OCI-M1 (cell line): ENCODE data around the gene ADAM22.
"Not testable (repeated sequence)": the region's sequence is repeated elsewhere in the genome, so short reads cannot be mapped to it uniquely, and the experiment has no call there.

Experiments used
- DNase-seq: peaks from one replicate; lab custom pipeline; 2025; lab: John Stamatoyannopoulos, UW

Gene ADAM22

GRCh38 chr7:87933953-87934698, at the start of gene ADAM22:
Gene ADAM22 (plus strand): TSS chr7:87934251. CDS start chr7:87934466, 215 bp downstream.
- DNase-seq: peak; percentile 98

GRCh38 chr7:87885018-87885417, 49.0 kb upstream of the ADAM22 start:
- peak; percentile 35 for DNase-seq

- peak; percentile 76 for DNase-seq
These were observed 47.2 kb upstream of the ADAM22 start for GRCh38 chr7:87886875-87887274.

DNA sequence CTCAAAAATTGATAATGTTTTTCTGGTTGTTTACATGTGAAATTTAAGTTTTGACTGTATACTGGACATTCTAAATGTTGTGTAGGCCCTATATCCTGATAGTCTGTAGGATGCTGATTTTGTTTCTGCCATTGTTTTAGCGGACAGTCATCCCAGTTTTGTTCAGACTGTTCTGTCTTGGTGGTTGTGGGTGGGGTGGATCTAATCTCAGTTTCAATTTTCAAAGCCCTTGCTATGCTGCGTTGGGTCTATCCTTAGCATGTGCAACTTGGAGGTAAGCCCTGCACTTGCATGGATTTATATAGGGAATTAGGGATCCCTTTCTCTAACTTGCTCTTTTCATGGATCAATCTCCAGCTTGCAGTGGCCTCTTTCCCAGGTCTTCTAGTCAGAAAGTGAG, 38.7 kb upstream of the ADAM22 start:
- no peak for DNase-seq

DNA sequence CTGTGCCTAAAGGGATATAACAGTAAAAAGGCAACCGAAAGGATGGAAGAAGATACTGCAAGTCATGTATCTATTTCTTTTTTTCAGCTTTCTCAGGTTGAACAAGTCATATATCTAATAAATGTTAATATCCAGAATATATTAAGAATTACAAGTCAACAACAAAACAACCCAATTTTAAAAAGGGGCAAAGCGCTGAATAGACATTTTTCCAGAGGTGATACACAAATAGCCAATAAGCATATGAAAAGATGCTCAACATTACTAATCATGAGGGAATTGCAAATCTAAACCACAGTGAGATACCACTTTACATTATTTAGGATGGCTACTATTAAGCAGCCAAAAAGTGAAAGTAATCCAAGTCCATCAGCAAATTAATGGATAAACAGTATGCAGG, 34.8 kb upstream of the ADAM22 start:
- no peak for DNase-seq

DNA sequence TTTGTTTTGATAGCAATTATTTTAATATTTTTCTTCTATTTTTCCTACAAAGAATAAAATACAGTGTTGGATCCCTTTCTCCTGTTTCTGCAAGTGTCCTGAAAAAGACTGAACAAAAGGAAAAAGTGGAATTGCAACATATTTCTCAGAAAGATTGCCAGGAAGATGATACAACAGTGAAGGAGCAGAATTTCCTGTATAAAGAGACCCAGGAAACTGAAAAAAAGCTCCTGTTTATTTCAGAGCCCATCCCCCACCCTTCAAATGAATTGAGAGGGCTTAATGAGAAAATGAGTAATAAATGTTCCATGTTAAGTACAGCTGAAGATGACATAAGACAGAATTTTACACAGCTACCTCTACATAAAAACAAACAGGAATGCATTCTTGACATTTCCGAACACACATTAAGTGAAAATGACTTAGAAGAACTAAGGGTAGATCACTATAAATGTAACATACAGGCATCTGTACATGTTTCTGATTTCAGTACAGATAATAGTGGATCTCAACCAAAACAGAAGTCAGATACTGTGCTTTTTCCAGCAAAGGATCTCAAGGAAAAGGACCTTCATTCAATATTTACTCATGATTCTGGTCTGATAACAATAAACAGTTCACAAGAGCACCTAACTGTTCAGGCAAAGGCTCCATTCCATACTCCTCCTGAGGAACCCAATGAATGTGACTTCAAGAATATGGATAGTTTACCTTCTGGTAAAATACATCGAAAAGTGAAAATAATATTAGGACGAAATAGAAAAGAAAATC, 26.7 kb upstream of the ADAM22 start:
- not testable (repeated sequence) for DNase-seq

DNA sequence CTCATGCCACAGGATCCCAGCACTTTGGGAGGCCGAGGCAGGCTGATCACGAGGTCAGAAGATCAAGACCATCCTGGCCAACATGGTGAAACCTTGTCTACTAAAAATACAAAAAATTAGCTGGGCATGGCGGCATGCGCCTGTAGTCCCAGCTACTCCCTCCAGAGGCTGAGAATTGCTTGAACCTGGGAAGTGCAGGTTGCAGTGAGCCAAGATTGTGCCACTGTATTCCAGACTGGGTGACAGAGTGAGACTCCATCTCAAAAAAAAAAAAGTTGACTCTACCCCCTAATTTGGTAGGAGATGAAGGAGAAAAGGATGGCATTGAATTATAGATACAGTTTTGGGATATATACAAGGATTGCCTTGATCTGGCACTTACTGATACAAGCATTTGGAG, 25.2 kb upstream of the ADAM22 start:
- DNase-seq: not testable (repeated sequence)

DNA sequence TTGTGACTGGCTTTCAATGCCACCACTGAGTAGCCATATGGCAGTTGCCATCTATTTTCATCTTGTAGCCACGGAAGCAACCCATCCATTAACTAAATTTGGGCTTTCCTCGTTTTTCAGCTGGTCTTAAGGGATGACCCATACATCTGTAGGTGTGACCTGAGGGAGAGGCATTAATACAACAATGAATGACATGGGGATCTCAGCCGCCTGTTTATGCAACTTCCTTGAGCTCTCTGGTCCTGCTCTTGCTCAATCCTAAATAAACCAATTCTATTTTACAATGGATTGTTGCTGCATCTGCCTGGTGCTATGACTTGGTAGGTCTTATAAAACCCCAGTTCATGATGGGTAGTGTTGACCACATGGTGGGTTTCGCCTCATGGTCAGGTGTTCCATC, 21.9 kb upstream of the ADAM22 start:
- DNase-seq: no peak

DNA sequence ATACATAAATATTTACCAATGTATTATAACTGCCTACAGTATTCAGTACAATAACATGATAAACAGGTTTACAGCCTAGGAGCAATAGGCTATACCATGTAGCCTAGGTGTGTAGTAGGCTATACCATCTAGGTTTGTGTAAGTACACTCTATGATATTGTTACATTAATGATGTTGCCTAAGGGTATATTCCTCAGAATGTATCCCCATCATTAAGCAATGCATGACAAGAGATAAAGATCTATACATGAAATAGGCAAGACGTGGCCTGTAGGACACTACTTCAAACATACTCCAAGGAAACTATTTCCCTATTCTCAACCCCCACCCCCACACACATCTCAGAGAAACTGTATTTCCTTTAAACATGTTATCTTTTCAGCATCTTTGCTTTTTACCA, 15.3 kb upstream of the ADAM22 start:
- no peak for DNase-seq

DNA sequence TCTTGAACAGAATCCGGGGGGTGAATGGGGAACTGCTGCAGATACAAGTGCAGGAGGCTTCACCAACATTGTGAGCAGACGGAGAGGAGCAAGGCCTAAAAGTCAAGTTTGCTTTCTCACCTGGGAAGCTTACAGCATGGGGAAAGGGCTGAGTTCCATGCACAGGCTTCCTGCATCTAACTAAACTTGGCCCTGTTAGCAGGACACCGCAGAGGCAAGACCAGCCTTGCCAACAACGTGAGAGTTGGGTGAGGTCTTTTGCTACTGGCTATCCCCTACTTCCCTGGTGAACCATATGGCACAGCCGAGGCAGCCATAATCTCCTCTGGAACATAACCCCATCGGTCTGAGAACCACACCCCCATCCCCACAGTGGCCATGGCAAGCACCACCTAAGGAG, 14.2 kb upstream of the ADAM22 start:
- no peak for DNase-seq

- DNase-seq: no peak
These were observed 13.5 kb upstream of the ADAM22 start for GRCh38 chr7:87920578-87920977.

GRCh38 chr7:87922759-87923395, 11.2 kb upstream of the ADAM22 start:
- DNase-seq: not testable (repeated sequence)

GRCh38 chr7:87926581-87927461, 7.2 kb upstream of the ADAM22 start:
- DNase-seq: peak; percentile 65

- DNase-seq: no peak
These were observed 472 bp upstream of the ADAM22 start for GRCh38 chr7:87933605-87933952.

DNA sequence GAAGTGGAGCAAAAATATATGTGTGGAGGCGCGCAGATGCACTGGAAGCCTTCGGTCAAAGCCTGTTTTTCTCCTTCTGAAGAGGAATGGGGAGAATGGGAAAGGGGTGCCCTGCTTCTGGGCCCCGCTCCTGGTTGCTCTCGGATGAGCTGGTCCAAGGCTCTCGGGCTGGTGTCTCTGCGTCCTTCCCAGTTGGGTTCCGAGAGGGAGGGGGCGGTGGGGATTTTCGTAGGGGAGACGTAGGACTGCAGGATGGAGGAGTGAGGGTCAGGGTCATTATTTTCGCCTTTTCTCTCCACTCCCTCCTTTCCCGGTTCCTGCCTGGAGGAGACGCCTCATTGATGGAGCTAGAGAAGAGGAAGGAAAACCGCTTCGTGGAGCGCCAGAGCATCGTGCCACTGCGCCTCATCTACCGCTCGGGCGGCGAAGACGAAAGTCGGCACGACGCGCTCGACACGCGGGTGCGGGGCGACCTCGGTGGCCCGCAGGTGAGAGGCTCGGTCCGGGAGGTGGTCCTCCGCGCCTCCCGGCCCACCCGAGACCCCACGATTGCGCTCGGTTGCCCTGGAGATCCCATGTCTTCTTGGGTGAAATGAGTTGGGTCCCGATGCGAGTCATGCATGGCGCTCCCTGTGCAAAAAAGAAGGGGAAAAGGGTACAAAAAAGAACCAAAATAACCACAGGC, 790 bp downstream of the ADAM22 start:
- DNase-seq: no peak

DNA sequence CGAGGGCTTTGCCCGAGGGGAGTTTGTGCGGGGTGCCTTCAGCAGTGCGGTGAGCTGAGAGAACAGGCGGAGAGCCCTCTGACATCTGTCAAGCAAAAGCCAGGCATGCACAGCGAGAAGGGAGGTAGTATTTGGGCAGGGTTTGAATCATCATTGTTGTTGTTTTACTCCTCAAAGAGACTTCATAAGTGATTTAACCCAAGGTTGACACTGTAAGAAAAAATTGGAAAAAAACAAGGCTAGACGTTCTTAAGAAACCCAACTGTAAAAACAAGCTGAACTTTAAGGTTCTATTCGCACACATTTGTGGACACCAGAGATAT, 1.3 kb downstream of the ADAM22 start:
- no peak for DNase-seq

DNA sequence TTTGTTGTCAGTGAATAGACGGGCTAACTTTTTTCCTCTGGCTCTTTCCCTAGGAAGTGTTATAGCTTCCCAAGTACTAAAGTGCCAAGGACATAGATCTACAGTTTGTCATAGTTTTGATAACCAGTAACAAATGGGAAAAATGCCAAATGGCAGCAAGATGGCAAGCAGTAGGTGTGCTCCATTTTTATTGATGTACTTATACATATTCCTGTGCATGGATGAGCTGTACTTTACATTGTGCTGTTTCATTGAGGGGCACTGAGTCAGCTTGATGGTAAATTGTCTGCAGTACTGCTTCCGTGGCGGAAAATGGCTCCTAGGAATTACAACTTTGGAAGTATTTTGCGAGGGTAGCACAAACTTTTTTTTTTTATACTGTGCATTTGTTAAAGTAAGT, 7.1 kb downstream of the ADAM22 start:
- DNase-seq: no peak

DNA sequence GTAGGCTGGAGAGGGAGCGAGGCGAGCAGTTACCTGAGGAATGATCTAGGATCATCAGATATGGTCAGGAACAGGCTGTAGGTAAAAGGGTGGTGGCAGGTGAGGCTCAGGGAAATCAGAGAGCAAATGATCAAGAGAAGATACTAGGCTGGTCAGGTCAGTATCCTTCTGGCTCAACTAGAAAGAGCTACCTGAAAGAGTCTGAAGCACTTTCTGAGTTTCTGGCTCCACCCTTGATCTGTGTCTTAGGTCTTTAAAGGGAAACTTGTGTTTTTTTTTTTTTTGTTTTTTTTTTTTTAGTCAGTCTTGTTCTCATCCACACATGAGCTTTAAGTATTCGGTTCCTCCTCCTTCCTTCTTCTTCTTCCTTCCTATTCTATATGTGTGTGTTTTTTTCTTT, 10.5 kb downstream of the ADAM22 start:
- DNase-seq: no peak

DNA sequence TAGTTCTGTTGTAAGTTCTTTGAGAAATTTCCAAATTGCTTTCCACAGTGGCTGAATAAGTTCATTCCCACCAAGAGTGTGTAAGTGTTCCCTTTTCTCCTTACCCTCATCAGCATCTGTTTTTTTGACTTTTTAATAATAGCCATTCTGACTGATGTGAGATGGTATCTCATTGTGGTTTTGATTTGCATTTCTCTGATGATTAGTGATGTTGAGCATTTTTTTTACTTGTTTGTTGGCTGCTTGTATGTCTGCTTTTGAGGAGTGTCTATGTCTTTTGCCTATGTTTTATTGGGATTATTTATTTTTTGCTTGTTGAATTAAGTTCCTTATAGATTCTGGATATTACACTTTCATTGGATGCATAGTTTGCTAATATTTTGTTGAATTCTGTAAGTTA, 11.9 kb downstream of the ADAM22 start:
- DNase-seq: not testable (repeated sequence)

DNA sequence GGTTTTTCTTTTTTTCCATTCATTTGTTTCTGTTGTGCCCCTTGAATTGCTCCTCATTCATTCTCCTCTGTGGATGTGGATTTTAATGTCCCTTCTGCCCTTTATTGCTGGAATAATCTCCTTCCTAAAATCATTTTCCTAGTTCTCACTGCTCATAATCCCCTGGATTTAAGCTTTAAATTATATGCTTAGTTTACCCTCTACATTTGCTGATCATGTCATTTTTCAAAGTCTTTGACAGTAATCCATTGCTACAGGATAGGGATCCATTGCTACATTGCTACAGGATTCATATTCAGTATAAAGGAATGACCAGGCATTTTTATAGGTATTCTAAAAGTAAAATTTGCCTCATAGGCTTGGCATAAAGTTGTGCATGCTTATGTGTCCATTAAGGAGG, 14.3 kb downstream of the ADAM22 start:
- no peak for DNase-seq

GRCh38 chr7:87959336-87959735, 25.3 kb downstream of the ADAM22 start:
- DNase-seq: no peak

DNA sequence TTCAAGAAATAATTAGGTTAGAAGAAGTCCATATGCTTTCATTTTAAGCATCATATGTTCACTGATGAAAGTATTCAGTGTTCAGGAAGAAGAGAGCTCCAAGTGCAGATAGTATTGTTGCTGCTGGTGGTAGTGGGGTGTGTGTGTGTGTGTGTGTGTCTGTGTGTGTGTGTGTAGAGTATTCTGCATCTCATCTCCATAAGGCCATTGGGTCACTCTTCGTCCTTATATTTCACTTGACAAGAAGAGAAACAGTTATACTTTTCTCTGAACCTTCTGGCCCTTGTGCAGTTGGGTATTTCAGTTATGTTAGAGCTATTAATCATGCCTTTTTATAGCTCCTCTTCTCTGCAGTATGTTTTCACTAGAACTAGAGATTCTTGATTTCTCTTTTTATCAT, 26.2 kb downstream of the ADAM22 start:
- DNase-seq: no peak
